Measurements from ENCODE around the gene FRMD4A. TPM values are rescaled to one million over a fixed set of nuclear protein-coding genes. Genes with fewer than 3 reads are reported as not detected.

FRMD4A gene
- total RNA-seq, 1 donor from 2014 or later = 236 TPM

- peaks cover 43% of the 10 kb centered on the region for H3K36me3 Mint-ChIP-seq (ENCODE audit: unreplicated experiment)
- H3K27me3 Mint-ChIP-seq (ENCODE audit: unreplicated experiment) = no peaks in the 10 kb centered on the region
- peaks cover 10% of the 10 kb centered on the region for H3K4me1 Mint-ChIP-seq (ENCODE audit: unreplicated experiment)
- TF ChIP-seq, protein P1, sequence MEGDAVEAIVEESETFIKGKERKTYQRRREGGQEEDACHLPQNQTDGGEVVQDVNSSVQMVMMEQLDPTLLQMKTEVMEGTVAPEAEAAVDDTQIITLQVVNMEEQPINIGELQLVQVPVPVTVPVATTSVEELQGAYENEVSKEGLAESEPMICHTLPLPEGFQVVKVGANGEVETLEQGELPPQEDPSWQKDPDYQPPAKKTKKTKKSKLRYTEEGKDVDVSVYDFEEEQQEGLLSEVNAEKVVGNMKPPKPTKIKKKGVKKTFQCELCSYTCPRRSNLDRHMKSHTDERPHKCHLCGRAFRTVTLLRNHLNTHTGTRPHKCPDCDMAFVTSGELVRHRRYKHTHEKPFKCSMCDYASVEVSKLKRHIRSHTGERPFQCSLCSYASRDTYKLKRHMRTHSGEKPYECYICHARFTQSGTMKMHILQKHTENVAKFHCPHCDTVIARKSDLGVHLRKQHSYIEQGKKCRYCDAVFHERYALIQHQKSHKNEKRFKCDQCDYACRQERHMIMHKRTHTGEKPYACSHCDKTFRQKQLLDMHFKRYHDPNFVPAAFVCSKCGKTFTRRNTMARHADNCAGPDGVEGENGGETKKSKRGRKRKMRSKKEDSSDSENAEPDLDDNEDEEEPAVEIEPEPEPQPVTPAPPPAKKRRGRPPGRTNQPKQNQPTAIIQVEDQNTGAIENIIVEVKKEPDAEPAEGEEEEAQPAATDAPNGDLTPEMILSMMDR (IDR thresholded peaks at IDR 0.05) = no peak
- no peak overlapping the region for H3K27ac Mint-ChIP-seq (ENCODE audit: unreplicated experiment)
- H3K9me3 Mint-ChIP-seq (ENCODE audit: unreplicated experiment) = no peaks in the 10 kb centered on the region
- no peak for DNase-seq (ENCODE audit: extremely low spot score, unreplicated experiment)
- no peak overlapping the region for H3K4me3 Mint-ChIP-seq (ENCODE audit: unreplicated experiment)
Observed at GRCh38 chr10:14116021-14116420, 214.7 kb downstream of the FRMD4A start.

DNA sequence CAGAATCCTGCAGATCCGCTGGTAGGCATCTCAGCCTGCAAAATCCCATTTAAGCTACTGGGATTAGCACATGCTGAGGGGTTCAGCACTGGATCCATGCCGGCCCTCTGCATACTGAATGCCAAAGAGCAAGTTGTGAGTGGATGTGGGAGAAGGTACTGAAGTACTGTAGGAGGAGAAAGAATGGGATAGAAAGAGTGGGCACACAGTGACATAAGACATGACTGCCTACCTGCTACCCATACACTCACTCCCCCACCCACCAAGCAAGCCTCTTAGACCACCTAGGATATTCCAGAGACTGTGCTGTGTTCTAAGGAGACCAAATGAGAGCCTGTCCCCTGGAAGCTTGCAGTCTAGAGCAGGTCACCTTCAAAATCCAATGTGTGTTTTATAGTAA is 215.9 kb downstream of the FRMD4A start:
- H3K36me3 Mint-ChIP-seq (ENCODE audit: unreplicated experiment) = peaks cover 39% of the 10 kb centered on the region
- H3K4me1 Mint-ChIP-seq (ENCODE audit: unreplicated experiment) = peaks cover 21% of the 10 kb centered on the region
- H3K27ac Mint-ChIP-seq (ENCODE audit: unreplicated experiment) = no peak overlapping the region
- DNase-seq (ENCODE audit: extremely low spot score, unreplicated experiment) = no peak
- H3K4me3 Mint-ChIP-seq (ENCODE audit: unreplicated experiment) = no peak overlapping the region
- no peaks in the 10 kb centered on the region for H3K27me3 Mint-ChIP-seq (ENCODE audit: unreplicated experiment)
- TF ChIP-seq, protein P1 (IDR thresholded peaks at IDR 0.05) = no peak
- H3K9me3 Mint-ChIP-seq (ENCODE audit: unreplicated experiment) = no peaks in the 10 kb centered on the region

DNA sequence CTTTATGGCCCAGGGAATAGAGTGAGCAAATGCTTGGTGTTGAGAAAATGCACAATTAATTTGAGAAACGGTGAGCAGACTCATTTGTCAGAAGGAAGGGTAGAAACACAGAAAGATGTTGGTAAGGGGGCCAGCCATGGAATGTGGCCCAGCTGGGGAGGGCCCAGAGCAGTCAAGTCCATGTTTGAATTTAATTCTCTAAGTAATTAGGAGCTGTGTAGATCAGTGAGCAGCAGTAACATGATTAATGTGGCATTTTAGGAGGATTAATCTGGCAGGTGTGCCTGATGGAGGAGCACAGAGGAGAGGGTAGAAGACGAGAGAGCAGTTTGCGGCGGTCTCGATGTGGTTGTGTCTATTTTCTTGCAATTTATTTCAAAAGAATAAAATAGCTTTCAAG is 218.7 kb downstream of the FRMD4A start:
- Mint-ChIP-seq H3K27me3 (ENCODE audit: unreplicated experiment) (no peaks in the 10 kb centered on the region), H3K36me3 (ENCODE audit: unreplicated experiment) (peaks cover 33% of the 10 kb centered on the region)

DNA sequence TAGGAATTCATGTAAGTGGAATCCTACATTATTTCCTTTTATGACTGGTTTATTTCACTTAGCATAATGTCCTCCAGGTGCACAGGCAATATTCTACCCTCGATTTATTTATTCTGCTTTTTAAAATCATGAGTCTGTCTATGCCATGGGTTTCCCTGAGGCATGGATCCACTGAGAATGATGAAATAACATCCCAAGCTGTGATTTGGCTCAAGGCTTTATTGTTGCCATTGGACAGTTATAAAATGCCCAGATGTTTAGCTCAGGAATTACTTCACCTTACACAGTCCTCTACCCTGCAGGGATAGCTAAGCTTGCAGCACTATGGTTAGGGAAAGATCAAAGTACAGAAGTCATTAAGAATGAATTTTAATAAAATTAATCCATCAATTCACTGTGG is 219.5 kb downstream of the FRMD4A start:
- Mint-ChIP-seq H3K27me3 (ENCODE audit: unreplicated experiment) (no peaks in the 10 kb centered on the region), H3K4me1 (ENCODE audit: unreplicated experiment) (peaks cover 34% of the 10 kb centered on the region), H3K27ac (ENCODE audit: unreplicated experiment) (peak overlapping the region; percentile 69), H3K4me3 (ENCODE audit: unreplicated experiment) (no peak overlapping the region), H3K36me3 (ENCODE audit: unreplicated experiment) (peaks cover 34% of the 10 kb centered on the region), H3K9me3 (ENCODE audit: unreplicated experiment) (no peaks in the 10 kb centered on the region)
- TF ChIP-seq, protein P1 (IDR thresholded peaks at IDR 0.05) = no peak
- no peak for DNase-seq (ENCODE audit: extremely low spot score, unreplicated experiment)

More for the DNA sequence above, 218.7 kb downstream of the FRMD4A start:
- H3K4me1 Mint-ChIP-seq (ENCODE audit: unreplicated experiment) = peaks cover 34% of the 10 kb centered on the region
- TF ChIP-seq, protein P1 (IDR thresholded peaks at IDR 0.05) = no peak
- DNase-seq (ENCODE audit: extremely low spot score, unreplicated experiment) = no peak
- H3K27ac Mint-ChIP-seq (ENCODE audit: unreplicated experiment) = peak overlapping the region; percentile 9
- no peak overlapping the region for H3K4me3 Mint-ChIP-seq (ENCODE audit: unreplicated experiment)
- no peaks in the 10 kb centered on the region for H3K9me3 Mint-ChIP-seq (ENCODE audit: unreplicated experiment)

DNA sequence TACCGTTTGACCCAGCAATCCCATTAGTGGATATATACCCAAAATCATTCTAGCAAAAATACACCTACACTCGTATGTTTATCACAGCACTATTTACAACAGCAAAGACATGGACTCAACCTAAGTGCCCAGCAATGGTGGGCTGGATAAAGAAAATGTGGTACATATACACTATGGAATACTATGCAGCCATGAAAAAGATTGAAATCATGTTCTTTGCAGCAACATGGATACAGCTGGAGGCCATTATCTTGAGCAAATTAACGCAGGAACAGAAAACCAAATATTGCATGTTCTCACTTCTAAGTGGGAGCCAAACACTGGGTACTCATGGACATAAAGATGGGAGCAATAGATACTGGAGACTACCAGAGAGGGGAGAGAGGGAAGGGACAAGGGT is 223.9 kb downstream of the FRMD4A start:
- Mint-ChIP-seq H3K4me3 (ENCODE audit: unreplicated experiment) (no peak overlapping the region), H3K4me1 (ENCODE audit: unreplicated experiment) (peaks cover 31% of the 10 kb centered on the region), H3K27ac (ENCODE audit: unreplicated experiment) (no peak overlapping the region), H3K27me3 (ENCODE audit: unreplicated experiment) (no peaks in the 10 kb centered on the region), H3K9me3 (ENCODE audit: unreplicated experiment) (peaks cover 5% of the 10 kb centered on the region), H3K36me3 (ENCODE audit: unreplicated experiment) (peaks cover 44% of the 10 kb centered on the region)
- no peak for DNase-seq (ENCODE audit: extremely low spot score, unreplicated experiment)
- TF ChIP-seq, protein P1 (IDR thresholded peaks at IDR 0.05) = no peak

All from osteocyte (in vitro differentiated cells).